Gastroesophageal sphincter (tissue), 3 donors: ENCODE measurements around the gene HSPA12A.

Experiments
- EP300 ChIP-seq: sonication (generic); formaldehyde crosslinking; IDR thresholded peaks from one replicate; pipeline ENCODE4 v1.6.1; 2017; ENCODE audit warnings: antibody characterized with exemption, mild to moderate bottlenecking
- TF ChIP-seq, protein P1 (sequence below), 4 experiments: fragments of 200-600 bp in 2 of 4; fragments of 450-650 bp in 2 of 4; sonication (generic) in 1 of 4; IDR thresholded peaks; one replicate each; pipeline ENCODE4 v1.5.1; 2017 to 2019; ENCODE audit warnings: antibody characterized with exemption in 4 of 4, mild to moderate bottlenecking in 2 of 4, moderate library complexity in 2 of 4

DNA sequence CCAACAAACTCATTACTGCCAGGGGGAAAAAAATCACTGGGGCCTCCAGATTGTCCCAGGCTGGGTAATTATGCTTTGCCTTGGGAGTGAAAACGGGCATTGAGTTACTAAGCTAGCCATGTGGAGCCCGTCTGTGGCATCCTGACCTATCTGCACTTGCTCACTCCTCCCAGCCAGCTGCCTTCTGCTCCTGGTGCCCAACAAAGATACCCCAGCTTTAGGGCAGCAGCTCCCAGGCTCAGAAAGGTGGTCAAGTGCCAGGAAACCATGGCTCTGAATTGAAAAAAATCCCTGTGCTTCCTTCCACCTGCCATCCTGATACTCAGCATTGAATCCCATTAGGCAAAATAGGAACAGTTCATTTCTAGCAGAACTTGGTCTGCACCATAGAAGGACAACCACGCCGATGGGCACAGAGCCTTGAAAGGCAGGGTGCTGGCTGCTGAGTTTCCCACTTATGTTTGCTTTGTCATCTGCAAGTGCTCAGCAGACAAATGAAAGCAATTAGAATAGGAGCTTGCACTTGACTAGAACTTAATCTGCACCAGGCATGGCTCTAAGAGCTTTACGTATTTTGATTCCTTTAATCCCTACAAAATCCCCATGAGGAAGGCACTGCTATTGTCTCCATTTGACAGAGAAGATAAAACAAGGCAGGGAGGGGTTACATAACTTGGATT is 42.8 kb downstream of the HSPA12A start:
- TF ChIP-seq EP300 = no peak
- TF ChIP-seq, protein P1, sequence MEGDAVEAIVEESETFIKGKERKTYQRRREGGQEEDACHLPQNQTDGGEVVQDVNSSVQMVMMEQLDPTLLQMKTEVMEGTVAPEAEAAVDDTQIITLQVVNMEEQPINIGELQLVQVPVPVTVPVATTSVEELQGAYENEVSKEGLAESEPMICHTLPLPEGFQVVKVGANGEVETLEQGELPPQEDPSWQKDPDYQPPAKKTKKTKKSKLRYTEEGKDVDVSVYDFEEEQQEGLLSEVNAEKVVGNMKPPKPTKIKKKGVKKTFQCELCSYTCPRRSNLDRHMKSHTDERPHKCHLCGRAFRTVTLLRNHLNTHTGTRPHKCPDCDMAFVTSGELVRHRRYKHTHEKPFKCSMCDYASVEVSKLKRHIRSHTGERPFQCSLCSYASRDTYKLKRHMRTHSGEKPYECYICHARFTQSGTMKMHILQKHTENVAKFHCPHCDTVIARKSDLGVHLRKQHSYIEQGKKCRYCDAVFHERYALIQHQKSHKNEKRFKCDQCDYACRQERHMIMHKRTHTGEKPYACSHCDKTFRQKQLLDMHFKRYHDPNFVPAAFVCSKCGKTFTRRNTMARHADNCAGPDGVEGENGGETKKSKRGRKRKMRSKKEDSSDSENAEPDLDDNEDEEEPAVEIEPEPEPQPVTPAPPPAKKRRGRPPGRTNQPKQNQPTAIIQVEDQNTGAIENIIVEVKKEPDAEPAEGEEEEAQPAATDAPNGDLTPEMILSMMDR (IDR thresholded peaks at IDR 0.05) = no peak
